K562 (cell line): ENCODE data around the gene CCDC85A. TPM values are rescaled to one million over a fixed set of nuclear protein-coding genes. Genes with fewer than 3 reads are reported as not detected.
A peak's percentile ranks its signal among the peaks of the same experiment; 100 is the strongest.

Source experiments
- HDAC8 ChIP-seq: fragments of 450-650 bp; IDR thresholded peaks from 2 replicates; pipeline ENCODE4 v1.6.1; 2016; ENCODE audit warnings: mild to moderate bottlenecking, missing genetic modification characterization, moderate library complexity, missing compliant biosample characterization
- HDGF ChIP-seq: fragments of 450-650 bp; IDR thresholded peaks from 2 replicates; pipeline ENCODE4 v1.6.1; 2016
- L3MBTL2 ChIP-seq: fragments of 450-650 bp; IDR thresholded peaks from 2 replicates; pipeline ENCODE4 v1.6.1; 2016; ENCODE audit warnings: mild to moderate bottlenecking, moderate library complexity
- MAZ ChIP-seq, 2 experiments: fragments of 450-650 bp in 1 of 2; sonication (generic) in 1 of 2; formaldehyde crosslinking; IDR thresholded peaks in 1 of 2; conservative IDR thresholded peaks in 1 of 2; 2 replicates each; pipeline versions ENCODE4 v1.4.0 to v1.5.0; 2020; ENCODE audit warnings: mild to moderate bottlenecking in 1 of 2, missing genetic modification reagents in 1 of 2
- NFRKB ChIP-seq: fragments of 450-650 bp; IDR thresholded peaks from 2 replicates; pipeline ENCODE4 v1.6.1; 2016; ENCODE audit warnings: low read depth
- NFYB ChIP-seq: IDR thresholded peaks from 2 replicates; pipeline ENCODE4 v1.6.1; 2011; ENCODE audit warnings: mild to moderate bottlenecking, moderate library complexity; ENCODE audit not compliant: insufficient read length; ENCODE audit errors: extremely low read depth
- NKRF ChIP-seq: fragments of 450-650 bp; IDR thresholded peaks from 2 replicates; pipeline ENCODE4 v1.6.1; 2016; ENCODE audit warnings: borderline replicate concordance
- NRF1 ChIP-seq, 2 experiments: fragments of 450-650 bp; IDR thresholded peaks in 1 of 2; conservative IDR thresholded peaks in 1 of 2; 2 replicates each; pipeline ENCODE4 v1.6.1; 2014; ENCODE audit warnings: mild to moderate bottlenecking in 2 of 2
- PHB2 ChIP-seq: fragments of 450-650 bp; IDR thresholded peaks from 2 replicates; pipeline ENCODE4 v1.6.1; 2017; ENCODE audit warnings: low read depth
- SOX6 ChIP-seq: fragments of 450-650 bp; IDR thresholded peaks from 2 replicates; pipeline ENCODE4 v1.6.1; 2014; ENCODE audit warnings: mild to moderate bottlenecking
- ZBTB11 ChIP-seq, 3 experiments: fragments of 200-800 bp in 1 of 3; fragments of 250-450 bp in 1 of 3; fragments of 450-650 bp in 1 of 3; sonication (Bioruptor Pico) in 1 of 3; sonication (Bioruptor generic) in 1 of 3; formaldehyde crosslinking in 1 of 3; IDR thresholded peaks; 2 replicates each; pipeline versions ENCODE4 v1.6.1 to v1.8.0; 2016 to 2022; ENCODE audit warnings: mild to moderate bottlenecking in 2 of 3, missing genetic modification characterization in 2 of 3, missing compliant biosample characterization in 1 of 3, moderate library complexity in 1 of 3
- ZNF407 ChIP-seq: fragments of 450-650 bp; IDR thresholded peaks from 2 replicates; pipeline ENCODE4 v1.6.1; 2016; ENCODE audit warnings: low read depth
- ZNF695 ChIP-seq: fragments of 450-650 bp; formaldehyde crosslinking; IDR thresholded peaks from 2 replicates; pipeline ENCODE4 v1.4.0; 2020; ENCODE audit warnings: mild to moderate bottlenecking, moderate library complexity
- polyA plus RNA-seq, 8 experiments: library from polyadenylated mRNA; depleted of rRNA in 4 of 8; stranded (reverse) in 5 of 8; unstranded in 3 of 8; fragments of >200 nt; fragmentation: Nextera tagmentation in 2 of 8; fragmentation: Illumina TruSeq in 1 of 8; extraction: Ambion mirVana in 2 of 8; extraction: Trizol in 1 of 8; gene quantifications; 2 replicates each; pipeline versions ENCODE4 v1.2.1 to v1.2.3, GENCODE V29; 2011 to 2014; ENCODE audit warnings: inconsistent platforms in 1 of 8, missing spikeins in 1 of 8
- total RNA-seq, 7 experiments: library from RNA; depleted of rRNA in 6 of 7; stranded (reverse); fragments of >200 nt in 6 of 7; fragmentation: Illumina TruSeq in 2 of 7; extraction: Trizol in 2 of 7; gene quantifications; 2 replicates each; pipeline versions ENCODE4 v1.2.1 to v1.2.3, GENCODE V29; 2011 to 2021; ENCODE audit warnings: low replicate concordance in 1 of 7

CCDC85A gene
- total and polyA plus RNA-seq, 9 of the 15 experiments (the other 6 are each of a cell fraction or from before 2014, with no cell fraction given), result 0.03 to 0.14 (median 0.10) TPM; not detected in 5

GRCh38 chr2:56183643-56184499, at the start of gene CCDC85A (continued):
- no peak for TF ChIP-seq ZNF407
- no peak for TF ChIP-seq NFYB
- TF ChIP-seq ZNF695 (CRISPR knock-in tag), result no peak
- TF ChIP-seq NKRF, result no peak
- no peak for TF ChIP-seq HDGF
- no peak for TF ChIP-seq HDAC8 (tag)
- TF ChIP-seq MAZ (CRISPR knock-in tag; conservative IDR thresholded peaks at IDR 0.05 in 1 of 2, IDR thresholded peaks at IDR 0.05 in 1 of 2), result peak; percentile 70 to 90
- TF ChIP-seq PHB2, result no peak
- TF ChIP-seq NFRKB, result no peak
- no peak for TF ChIP-seq SOX6
- TF ChIP-seq ZBTB11 (CRISPR knock-in tag; IDR thresholded peaks at IDR 0.05), result no peak
- TF ChIP-seq NRF1 (conservative IDR thresholded peaks at IDR 0.05 in 1 of 2, IDR thresholded peaks at IDR 0.05 in 1 of 2), result no peak; a peak in 1 of 4 replicates
- TF ChIP-seq L3MBTL2, result peak; percentile 22; the same call in 1 of the 2 replicates
